Activated CD8-positive, alpha-beta memory T cell treated with anti-CD3 and anti-CD28 coated beads, Interleukin-2, amount 50 U/mL, for 1 hour (primary cell): ENCODE data around the gene ACAD11.

Source experiments
- DNase-seq: peaks from one replicate; pipeline ENCODE4 v3.0.0-alpha.2; 2020; ENCODE audit errors: extremely low read depth

The ACAD11 gene

GRCh38 chr3:132553826-132554225, 105.8 kb downstream of the ACAD11 start:
- no peak for DNase-seq

DNA sequence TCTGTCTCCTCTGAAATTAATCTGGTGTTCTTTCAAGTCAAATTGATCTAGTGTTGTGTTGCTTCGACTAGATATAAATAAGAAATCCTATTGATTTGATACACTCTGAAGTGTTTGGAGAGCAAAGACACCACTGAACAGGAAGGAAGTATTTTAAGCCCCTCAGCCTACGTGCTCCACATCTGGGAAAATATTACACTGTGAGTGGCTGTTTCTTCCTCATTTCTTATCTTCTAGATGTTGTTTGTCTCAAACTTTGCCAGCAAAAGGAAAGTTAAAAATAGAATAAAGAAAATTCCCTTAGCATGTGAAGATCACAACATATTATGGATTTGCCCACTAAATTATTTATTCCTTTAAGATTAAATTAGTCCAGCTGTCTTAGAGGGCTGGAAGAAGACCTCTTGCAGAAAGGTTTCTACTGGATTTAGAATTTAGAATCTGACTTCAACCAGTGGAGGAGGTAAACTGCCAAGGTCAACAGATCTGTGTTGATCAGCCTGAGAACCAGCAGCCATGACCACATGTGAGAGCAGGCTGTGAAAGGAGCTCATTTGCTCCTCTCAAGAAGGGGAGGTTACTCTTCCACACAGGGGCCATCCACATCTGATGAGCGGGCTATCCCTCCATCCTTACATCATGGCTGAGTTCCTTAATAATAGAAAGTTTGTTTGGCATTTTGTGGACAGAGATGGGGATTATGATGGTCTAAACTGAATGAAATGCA, 108.9 kb downstream of the ACAD11 start:
- DNase-seq, result no peak

- no peak for DNase-seq
Observed at GRCh38 chr3:132549890-132550578, 109.6 kb downstream of the ACAD11 start.

GRCh38 chr3:132549169-132549568, 110.4 kb downstream of the ACAD11 start:
- DNase-seq, result no peak

DNA sequence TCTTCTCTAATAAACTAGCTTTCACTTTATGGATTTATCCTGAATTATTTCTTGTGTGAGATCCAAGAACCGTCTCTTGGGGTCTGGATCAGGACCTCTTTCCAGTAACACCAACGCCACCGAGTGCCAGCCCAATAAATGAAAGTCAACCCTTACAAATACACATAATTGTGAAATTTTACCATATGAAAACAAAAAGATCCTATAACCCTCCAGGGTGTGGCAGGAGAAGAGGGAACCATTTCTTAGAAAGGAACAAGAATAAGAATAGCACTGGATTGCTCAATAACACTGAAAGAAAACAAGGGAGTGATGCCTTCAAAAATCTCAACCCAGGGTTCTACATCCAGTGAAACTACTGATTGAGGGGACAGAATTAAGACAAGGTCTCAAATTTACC, 114.1 kb downstream of the ACAD11 start:
- DNase-seq, result no peak

GRCh38 chr3:132544130-132544529, 115.5 kb downstream of the ACAD11 start:
- DNase-seq, result no peak

- DNase-seq, result no peak
Observed at GRCh38 chr3:132543011-132543739, 116.4 kb downstream of the ACAD11 start.

DNA sequence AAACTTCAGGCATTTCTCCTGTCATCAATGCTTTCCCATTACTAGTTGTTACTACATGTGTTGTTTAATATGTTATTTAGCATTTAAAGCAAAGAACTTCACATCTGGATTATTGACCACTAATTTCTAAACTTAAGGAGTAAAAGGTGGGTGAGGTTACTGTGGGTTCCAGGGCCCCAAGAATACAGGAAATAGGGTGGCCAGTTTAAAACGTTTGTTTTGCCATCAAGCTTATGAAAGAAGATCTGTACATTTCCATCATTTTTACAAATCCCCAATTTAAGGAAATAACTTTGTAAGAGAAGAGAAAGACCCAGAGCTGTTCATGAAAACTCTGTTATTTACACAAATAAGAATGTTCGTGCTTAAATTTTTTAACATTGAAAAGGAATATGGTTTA, 117.0 kb downstream of the ACAD11 start:
- DNase-seq, result no peak

GRCh38 chr3:132539681-132540080, 119.9 kb downstream of the ACAD11 start:
- DNase-seq, result no peak

GRCh38 chr3:132538072-132538471, 121.5 kb downstream of the ACAD11 start:
- DNase-seq, result no peak

- no peak for DNase-seq
Observed at GRCh38 chr3:132537297-132537696, 122.3 kb downstream of the ACAD11 start.

GRCh38 chr3:132536442-132537153, 123.0 kb downstream of the ACAD11 start:
- no peak for DNase-seq

DNA sequence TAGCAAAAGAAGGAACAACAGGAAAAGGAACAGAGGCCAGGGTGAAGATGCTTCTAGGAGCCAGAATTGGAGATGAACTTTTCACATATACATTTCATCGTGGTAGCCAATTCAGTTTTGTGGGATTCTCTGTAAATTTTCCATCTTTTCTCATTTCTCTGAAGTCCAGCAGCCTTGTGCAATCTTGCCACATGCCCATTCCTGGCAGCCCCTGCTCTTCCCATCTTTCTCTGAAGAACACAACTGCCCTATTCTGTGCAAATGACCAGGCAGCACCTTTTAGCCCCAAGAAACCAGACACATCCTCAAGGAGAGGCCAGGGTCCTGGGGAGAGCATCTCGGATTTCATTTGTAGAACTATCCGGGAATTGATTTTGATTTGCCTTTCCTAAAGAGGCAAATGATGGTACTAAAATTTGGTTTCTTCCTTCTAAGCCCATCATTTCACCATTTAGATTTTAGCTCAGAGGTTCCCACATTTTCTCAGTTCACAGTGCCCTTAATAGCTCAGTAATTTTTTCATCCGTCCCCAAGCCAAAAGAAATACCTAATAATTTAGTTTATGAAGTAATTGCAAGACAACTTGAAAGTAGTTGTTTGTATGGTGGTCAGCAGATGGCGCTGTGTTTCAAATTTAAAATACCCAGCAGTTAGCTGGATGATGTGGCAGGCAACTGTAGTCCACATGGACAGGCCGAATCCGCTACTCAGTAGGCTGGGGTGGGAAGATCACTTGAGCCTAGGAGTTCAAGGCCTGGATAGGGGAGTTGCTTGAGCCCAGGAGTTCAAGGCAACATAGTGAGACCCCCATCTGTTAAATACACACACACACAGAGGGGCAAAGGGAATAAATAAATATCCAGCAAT, 123.8 kb downstream of the ACAD11 start:
- no peak for DNase-seq

GRCh38 chr3:132530624-132531023, 129.0 kb downstream of the ACAD11 start:
- DNase-seq, result no peak

- no peak for DNase-seq
Observed at GRCh38 chr3:132522353-132522752, 137.3 kb downstream of the ACAD11 start.

GRCh38 chr3:132521901-132522300, 137.7 kb downstream of the ACAD11 start:
- DNase-seq, result no peak

DNA sequence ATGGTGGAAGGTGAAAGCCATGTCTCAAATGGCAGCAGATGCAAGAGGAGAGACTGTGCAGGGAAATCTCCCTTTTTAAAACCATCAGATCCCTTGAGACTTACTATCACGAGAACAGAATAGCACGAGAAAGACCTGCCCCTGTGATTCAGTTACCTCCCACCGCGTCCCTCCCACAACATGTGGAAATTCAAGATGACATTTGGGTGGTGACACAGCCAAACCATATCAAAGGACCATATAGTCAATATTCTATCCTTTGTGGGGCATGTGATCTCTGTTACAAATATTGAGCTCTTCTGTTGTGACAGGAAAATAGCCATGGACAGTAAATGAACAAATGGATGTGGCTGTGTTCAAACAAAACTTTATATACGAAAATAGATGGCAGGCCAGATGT, 139.7 kb downstream of the ACAD11 start:
- DNase-seq, result no peak

DNA sequence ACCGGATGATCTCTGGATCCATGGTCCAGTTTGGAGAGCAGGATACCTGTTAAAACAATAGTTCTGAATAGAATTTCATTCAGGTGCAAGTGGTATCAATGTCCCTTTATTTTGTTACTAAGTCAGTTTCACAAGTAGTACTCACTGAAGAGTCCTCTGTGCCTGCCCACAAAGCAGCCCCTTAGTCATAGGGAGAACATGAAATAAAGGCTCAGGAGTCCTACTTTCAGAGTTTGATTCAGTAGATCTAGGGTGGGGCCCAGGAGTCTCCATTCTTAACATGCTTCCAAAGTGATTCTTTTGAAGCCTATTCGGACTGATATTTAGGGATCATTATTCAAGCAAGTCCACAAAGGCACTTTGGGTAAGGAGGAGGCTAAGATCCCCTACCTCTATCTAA, 142.3 kb downstream of the ACAD11 start:
- DNase-seq, result no peak

DNA sequence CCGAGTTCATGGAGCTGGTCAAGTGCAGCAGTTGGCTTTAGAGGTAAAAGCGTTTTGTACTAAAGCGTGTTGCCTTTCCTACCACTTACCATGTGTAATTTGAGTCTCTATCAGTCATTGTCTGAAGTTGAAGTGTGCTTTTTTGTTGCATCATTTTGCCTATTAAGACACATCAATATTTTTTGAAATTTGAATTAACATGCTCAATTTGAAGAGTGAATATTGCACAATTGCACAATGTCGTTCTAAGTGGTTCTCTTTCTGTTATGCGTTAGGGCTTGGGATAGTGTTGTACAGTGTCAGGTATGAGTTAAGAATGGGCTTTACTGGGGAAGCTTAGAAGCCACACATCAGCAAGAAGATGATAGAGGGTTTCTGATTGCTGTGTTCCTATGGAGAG, 146.6 kb downstream of the ACAD11 start:
- DNase-seq, result no peak

GRCh38 chr3:132509506-132509905, 150.1 kb downstream of the ACAD11 start:
- DNase-seq, result no peak

DNA sequence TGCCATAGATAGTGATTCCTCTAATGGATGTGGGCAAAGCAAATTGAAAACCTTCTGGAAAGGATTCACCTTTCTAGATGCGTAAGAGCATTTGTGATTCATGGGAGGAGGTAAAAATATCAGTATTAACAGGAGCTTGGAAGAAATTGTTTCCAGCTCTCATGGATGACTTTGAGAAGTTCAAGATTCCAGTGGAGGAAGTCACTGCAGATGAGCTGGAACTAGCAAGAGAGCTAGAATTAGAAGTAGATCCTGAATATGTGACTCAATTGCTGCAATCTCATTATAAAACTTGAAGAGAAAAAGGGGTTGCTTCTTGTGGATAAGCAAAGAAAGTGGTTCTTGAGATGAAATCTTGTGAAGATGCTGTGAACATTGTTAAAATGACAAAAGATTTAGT, 150.5 kb downstream of the ACAD11 start:
- DNase-seq, result no peak
